Lower leg skin (tissue), 3 donors: ENCODE data around the gene IFI44.

Experiments
- CTCF ChIP-seq, 3 donors: fragments of 450-650 bp; IDR thresholded peaks; one replicate each; pipeline ENCODE4 v1.5.1; 2016; ENCODE audit warnings: antibody characterized with exemption in 3 of 3, mild to moderate bottlenecking in 3 of 3, moderate library complexity in 2 of 3
- POLR2A ChIP-seq, 2 donors: fragments of 450-650 bp; IDR thresholded peaks; one replicate each; pipeline ENCODE4 v1.6.1; 2016 to 2017; ENCODE audit warnings: antibody characterized with exemption in 2 of 2, mild to moderate bottlenecking in 1 of 2, moderate library complexity in 1 of 2

GRCh38 chr1:78601068-78601467 lies 48.6 kb upstream of the IFI44 start:
- no peak for TF ChIP-seq CTCF (IDR thresholded peaks at IDR 0.05)
- TF ChIP-seq POLR2A (IDR thresholded peaks at IDR 0.05): no peak
